ENCODE measurements around the gene TM4SF20. TPM values are rescaled to one million over a fixed set of nuclear protein-coding genes. Genes with fewer than 3 reads are reported as not detected.

Gene TM4SF20
- total and polyA plus RNA-seq, 10 of the 15 experiments (the other 5 are each of a cell fraction or from before 2014, with no cell fraction given): 0.04 to 0.07 TPM; not detected in 8

DNA sequence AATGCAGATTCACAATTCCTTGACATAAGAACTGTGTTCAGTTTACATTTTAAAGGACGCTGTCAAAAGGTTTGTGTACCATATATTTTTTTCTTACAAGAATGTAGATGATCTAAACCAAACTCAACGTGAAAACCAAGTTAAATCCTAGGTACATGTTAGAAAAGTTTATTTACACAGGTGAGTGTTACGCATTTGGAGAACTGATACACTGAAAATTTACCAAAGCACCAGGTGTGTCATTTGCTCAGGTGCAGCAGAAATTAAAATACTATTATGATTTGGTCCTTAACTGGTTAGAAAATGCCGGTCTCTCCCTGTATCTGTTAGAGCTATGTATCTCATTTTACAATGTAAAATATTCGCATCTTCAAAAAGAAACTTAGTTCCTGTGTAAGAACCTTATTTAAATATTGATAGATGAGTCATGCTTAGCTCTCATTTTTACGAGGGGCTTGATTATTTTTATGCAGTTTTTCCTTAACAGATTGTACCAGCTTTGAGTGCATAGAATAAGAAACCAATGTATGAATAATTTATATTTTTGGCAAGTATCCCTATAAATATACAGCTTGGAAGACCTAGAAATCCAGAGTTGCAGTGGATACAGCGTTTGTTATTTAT is 29.0 kb downstream of the TM4SF20 start:
- Histone ChIP-seq H2AFZ (ENCODE audit: control insufficient read depth, low read depth, low read length) (no peak overlapping the region), H3K4me1 (ENCODE audit: control insufficient read depth, insufficient read depth, low read length) (no peaks in the 10 kb centered on the region; the same call in 1 of the 2 replicates), H4K20me1 (ENCODE audit: control insufficient read depth, insufficient read depth) (no peaks in the 10 kb centered on the region), H3K27ac (ENCODE audit: control insufficient read depth, insufficient read depth) (no peak overlapping the region), H3K9ac (ENCODE audit: control insufficient read depth, insufficient read depth, low read length) (no peak overlapping the region), H3K79me2 (ENCODE audit: control insufficient read depth, insufficient read depth, low read length) (no peaks in the 10 kb centered on the region), H3K4me2 (ENCODE audit: control insufficient read depth, insufficient read depth) (no peak overlapping the region), H3K27me3 (replicated peaks in 1 of 2; ENCODE audit: control insufficient read depth in 2 of 2, insufficient read depth in 2 of 2, low read length in 1 of 2) (no peaks in the 10 kb centered on the region), H3K36me3 (ENCODE audit: control insufficient read depth in 2 of 2, insufficient read depth in 2 of 2, low read length in 1 of 2) (peaks cover 0 to 14% of the 10 kb centered on the region in 2 experiments; a peak in 2 of 4 replicates), H3K9me3 (replicated peaks; ENCODE audit: control insufficient read depth, insufficient read depth, low read length) (no peaks in the 10 kb centered on the region), H3K4me3 (no peak overlapping the region)
- DNase-seq (ENCODE audit: low read depth, low spot score) (no peak), FAIRE-seq (no peak), ATAC-seq (no peak)
- CTCF ChIA-PET: interaction anchor here (0.7 to 2.9 kb wide), 6 partner anchors 9 to 416 kb away, joined by 3 to 18 read pairs (median 5); no protein-coding TSS in a partner anchor
- in situ Hi-C loops (cut with MboI): no loop called here
- RAD21 ChIA-PET (ENCODE audit: unreplicated experiment): interaction anchor here (1.0 kb wide), 1 partner anchor 37 kb away, joined by 3 read pairs; no protein-coding TSS in a partner anchor
- POLR2A ChIA-PET: interaction anchor here (0.6 kb wide), 1 partner anchor 176 kb away, joined by 4 read pairs; no protein-coding TSS in a partner anchor
- TF ChIP-seq MEF2B (IDR thresholded peaks at IDR 0.05; ENCODE audit: partially characterized antibody, poor library complexity, severe bottlenecking) (no peak), ZNF24 (IDR thresholded peaks at IDR 0.05) (no peak), WRNIP1 (IDR thresholded peaks at IDR 0.05; ENCODE audit: borderline replicate concordance, low read depth, low read length) (no peak), RCOR1 (conservative IDR thresholded peaks at IDR 0.05; ENCODE audit: low read depth, low read length) (no peak), ZBED1 (IDR thresholded peaks at IDR 0.05; ENCODE audit: borderline replicate concordance) (no peak)
- TF ChIP-seq, protein P1, sequence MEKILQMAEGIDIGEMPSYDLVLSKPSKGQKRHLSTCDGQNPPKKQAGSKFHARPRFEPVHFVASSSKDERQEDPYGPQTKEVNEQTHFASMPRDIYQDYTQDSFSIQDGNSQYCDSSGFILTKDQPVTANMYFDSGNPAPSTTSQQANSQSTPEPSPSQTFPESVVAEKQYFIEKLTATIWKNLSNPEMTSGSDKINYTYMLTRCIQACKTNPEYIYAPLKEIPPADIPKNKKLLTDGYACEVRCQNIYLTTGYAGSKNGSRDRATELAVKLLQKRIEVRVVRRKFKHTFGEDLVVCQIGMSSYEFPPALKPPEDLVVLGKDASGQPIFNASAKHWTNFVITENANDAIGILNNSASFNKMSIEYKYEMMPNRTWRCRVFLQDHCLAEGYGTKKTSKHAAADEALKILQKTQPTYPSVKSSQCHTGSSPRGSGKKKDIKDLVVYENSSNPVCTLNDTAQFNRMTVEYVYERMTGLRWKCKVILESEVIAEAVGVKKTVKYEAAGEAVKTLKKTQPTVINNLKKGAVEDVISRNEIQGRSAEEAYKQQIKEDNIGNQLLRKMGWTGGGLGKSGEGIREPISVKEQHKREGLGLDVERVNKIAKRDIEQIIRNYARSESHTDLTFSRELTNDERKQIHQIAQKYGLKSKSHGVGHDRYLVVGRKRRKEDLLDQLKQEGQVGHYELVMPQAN (conservative IDR thresholded peaks at IDR 0.05): no peak
- TF ChIP-seq, protein P2, sequence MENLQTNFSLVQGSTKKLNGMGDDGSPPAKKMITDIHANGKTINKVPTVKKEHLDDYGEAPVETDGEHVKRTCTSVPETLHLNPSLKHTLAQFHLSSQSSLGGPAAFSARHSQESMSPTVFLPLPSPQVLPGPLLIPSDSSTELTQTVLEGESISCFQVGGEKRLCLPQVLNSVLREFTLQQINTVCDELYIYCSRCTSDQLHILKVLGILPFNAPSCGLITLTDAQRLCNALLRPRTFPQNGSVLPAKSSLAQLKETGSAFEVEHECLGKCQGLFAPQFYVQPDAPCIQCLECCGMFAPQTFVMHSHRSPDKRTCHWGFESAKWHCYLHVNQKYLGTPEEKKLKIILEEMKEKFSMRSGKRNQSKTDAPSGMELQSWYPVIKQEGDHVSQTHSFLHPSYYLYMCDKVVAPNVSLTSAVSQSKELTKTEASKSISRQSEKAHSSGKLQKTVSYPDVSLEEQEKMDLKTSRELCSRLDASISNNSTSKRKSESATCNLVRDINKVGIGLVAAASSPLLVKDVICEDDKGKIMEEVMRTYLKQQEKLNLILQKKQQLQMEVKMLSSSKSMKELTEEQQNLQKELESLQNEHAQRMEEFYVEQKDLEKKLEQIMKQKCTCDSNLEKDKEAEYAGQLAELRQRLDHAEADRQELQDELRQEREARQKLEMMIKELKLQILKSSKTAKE (IDR thresholded peaks at IDR 0.05; ENCODE audit: low read depth, poor library complexity, severe bottlenecking): no peak
- BruUV-seq (replicated peaks): no TSS peak
- 54% methylated on average over 7 of the region's 7 CpGs for WGBS (ENCODE audit: insufficient coverage, insufficient replicate concordance, low lambda C conversion rate, missing lambda C conversion rate)
- intact Hi-C loops (cut with micrococcal nuclease; ENCODE audit: unreplicated experiment): no loop called here
- SMC1A ChIA-PET (ENCODE audit: uncharacterized antibody, unreplicated experiment): interaction anchor here (0.6 to 2.9 kb wide), 13 partner anchors 9 to 713 kb away, joined by 3 to 11 read pairs (median 3); no protein-coding TSS in a partner anchor

Data from GM12878 (cell line).